GM06990 (cell line): ENCODE data around the gene SLC7A14.

Experiments
- DNase-seq: peaks from one replicate; pipeline ENCODE4 v3.0.0-alpha.2; 2011; ENCODE audit not compliant: insufficient read length; ENCODE audit errors: extremely low read depth
- H3K27me3 ChIP-seq: replicated peaks from 2 replicates; pipeline ENCODE4 v1.6.0; 2011; ENCODE audit warnings: low read length; ENCODE audit not compliant: control insufficient read depth, insufficient read depth
- H3K36me3 ChIP-seq: 2 replicates; pipeline ENCODE4 v1.5.1; 2011; ENCODE audit warnings: low read length; ENCODE audit not compliant: control insufficient read depth, insufficient read depth
- H3K4me3 ChIP-seq: replicated peaks from 2 replicates; pipeline ENCODE4 v1.5.1; 2011; ENCODE audit warnings: low read depth, mild to moderate bottlenecking, control low read depth, low read length
- CTCF ChIP-seq: IDR thresholded peaks from 2 replicates; pipeline ENCODE4 v1.5.1; 2011; ENCODE audit warnings: low read length, control low read depth, mild to moderate bottlenecking, inconsistent platforms; ENCODE audit not compliant: insufficient read depth, poor library complexity, severe bottlenecking

Gene SLC7A14

GRCh38 chr3:170560717-170561382 is 25.0 kb downstream of the SLC7A14 start:
- no peak for DNase-seq

GRCh38 chr3:170560296-170560695 is 25.6 kb downstream of the SLC7A14 start:
- H3K4me3 ChIP-seq = no peak overlapping the region
- DNase-seq = no peak
- H3K27me3 ChIP-seq = no peaks in the 10 kb centered on the region
- H3K36me3 ChIP-seq = no peaks in the 10 kb centered on the region
- no peak for TF ChIP-seq CTCF

More at GRCh38 chr3:170560717-170561382, 25.0 kb downstream of the SLC7A14 start:
- no peak overlapping the region for H3K4me3 ChIP-seq
- no peak for TF ChIP-seq CTCF
- H3K36me3 ChIP-seq = no peaks in the 10 kb centered on the region
- H3K27me3 ChIP-seq = no peaks in the 10 kb centered on the region

- no peaks in the 10 kb centered on the region for H3K36me3 ChIP-seq
- DNase-seq = no peak
- no peak overlapping the region for H3K4me3 ChIP-seq
- H3K27me3 ChIP-seq = no peaks in the 10 kb centered on the region
- TF ChIP-seq CTCF = no peak
These were observed 27.4 kb downstream of the SLC7A14 start for GRCh38 chr3:170558427-170558826.

GRCh38 chr3:170555329-170555728 is 30.5 kb downstream of the SLC7A14 start:
- H3K36me3 ChIP-seq = no peaks in the 10 kb centered on the region
- no peak overlapping the region for H3K4me3 ChIP-seq
- no peaks in the 10 kb centered on the region; the same call in 1 of the 2 replicates for H3K27me3 ChIP-seq
- TF ChIP-seq CTCF = no peak
- no peak for DNase-seq

- no peak for DNase-seq
- Histone ChIP-seq H3K36me3 (no peaks in the 10 kb centered on the region), H3K27me3 (no peaks in the 10 kb centered on the region; the same call in 1 of the 2 replicates), H3K4me3 (no peak overlapping the region)
- no peak for TF ChIP-seq CTCF
These were observed 31.8 kb downstream of the SLC7A14 start for GRCh38 chr3:170553788-170554757.
